ENCODE data around the gene RABL6. TPM values are rescaled to one million over a fixed set of nuclear protein-coding genes. Genes with fewer than 3 reads are reported as not detected.
"Not testable (repeated sequence)": the region's sequence is repeated elsewhere in the genome, so short reads cannot be mapped to it uniquely, and the experiment has no call there.

The RABL6 gene
- total RNA-seq, 2 donors from 2014 or later, result 159 to 206 TPM

DNA sequence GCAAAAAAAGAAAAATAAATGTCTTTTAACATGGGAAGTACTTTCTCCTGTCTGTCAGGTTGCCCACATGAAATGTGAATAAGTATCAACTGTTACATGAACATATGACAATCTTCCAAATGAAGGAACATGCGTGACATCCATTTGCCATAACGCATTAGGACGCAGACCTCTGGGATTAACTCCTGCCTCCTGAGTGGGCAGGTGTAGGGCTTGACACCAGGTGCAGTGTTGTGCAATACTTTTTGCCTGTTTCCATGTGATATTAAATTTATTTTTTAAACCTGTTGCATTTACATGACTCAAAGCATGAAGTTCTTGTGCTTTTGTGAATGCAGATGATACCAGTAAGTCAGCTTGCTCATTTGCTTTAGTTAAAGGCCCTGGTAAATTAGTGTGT is 25.3 kb upstream of the RABL6 start:
- Mint-ChIP-seq H3K9me3 (peaks cover 9% of the 10 kb centered on the region), H3K27ac (no peak overlapping the region), H3K4me3 (no peak overlapping the region), H3K4me1 (peaks cover 25% of the 10 kb centered on the region), H3K27me3 (ENCODE audit: insufficient read depth) (peaks cover 27% of the 10 kb centered on the region), H3K36me3 (ENCODE audit: low read depth) (no peaks in the 10 kb centered on the region)
- Histone ChIP-seq H3K36me3 (ENCODE audit: control insufficient read depth, insufficient read depth, low read length) (no peaks in the 10 kb centered on the region), H3K9ac (ENCODE audit: extremely low read depth, low read length, poor library complexity, severe bottlenecking) (no peak overlapping the region), H3K4me1 (ENCODE audit: control insufficient read depth, insufficient read depth, low read length) (peaks cover 8% of the 10 kb centered on the region), H3K27ac (ENCODE audit: low read depth, low read length) (no peak overlapping the region), H3K9me3 (ENCODE audit: control insufficient read depth, low read length) (no peaks in the 10 kb centered on the region), H3K4me3 (ENCODE audit: low read length) (no peak overlapping the region), H3K27me3 (ENCODE audit: control insufficient read depth, insufficient read depth, low read length, poor library complexity, severe bottlenecking) (peaks cover 9% of the 10 kb centered on the region)
- TF ChIP-seq, protein P1, sequence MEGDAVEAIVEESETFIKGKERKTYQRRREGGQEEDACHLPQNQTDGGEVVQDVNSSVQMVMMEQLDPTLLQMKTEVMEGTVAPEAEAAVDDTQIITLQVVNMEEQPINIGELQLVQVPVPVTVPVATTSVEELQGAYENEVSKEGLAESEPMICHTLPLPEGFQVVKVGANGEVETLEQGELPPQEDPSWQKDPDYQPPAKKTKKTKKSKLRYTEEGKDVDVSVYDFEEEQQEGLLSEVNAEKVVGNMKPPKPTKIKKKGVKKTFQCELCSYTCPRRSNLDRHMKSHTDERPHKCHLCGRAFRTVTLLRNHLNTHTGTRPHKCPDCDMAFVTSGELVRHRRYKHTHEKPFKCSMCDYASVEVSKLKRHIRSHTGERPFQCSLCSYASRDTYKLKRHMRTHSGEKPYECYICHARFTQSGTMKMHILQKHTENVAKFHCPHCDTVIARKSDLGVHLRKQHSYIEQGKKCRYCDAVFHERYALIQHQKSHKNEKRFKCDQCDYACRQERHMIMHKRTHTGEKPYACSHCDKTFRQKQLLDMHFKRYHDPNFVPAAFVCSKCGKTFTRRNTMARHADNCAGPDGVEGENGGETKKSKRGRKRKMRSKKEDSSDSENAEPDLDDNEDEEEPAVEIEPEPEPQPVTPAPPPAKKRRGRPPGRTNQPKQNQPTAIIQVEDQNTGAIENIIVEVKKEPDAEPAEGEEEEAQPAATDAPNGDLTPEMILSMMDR (conservative IDR thresholded peaks at IDR 0.05), result no peak
- WGBS, 2 experiments (ENCODE audit: insufficient coverage in 1 of 2, insufficient read length in 1 of 2), result 93 to 99% methylated on average over 3 of the region's 3 CpGs
- DNase-seq, result no peak

DNA sequence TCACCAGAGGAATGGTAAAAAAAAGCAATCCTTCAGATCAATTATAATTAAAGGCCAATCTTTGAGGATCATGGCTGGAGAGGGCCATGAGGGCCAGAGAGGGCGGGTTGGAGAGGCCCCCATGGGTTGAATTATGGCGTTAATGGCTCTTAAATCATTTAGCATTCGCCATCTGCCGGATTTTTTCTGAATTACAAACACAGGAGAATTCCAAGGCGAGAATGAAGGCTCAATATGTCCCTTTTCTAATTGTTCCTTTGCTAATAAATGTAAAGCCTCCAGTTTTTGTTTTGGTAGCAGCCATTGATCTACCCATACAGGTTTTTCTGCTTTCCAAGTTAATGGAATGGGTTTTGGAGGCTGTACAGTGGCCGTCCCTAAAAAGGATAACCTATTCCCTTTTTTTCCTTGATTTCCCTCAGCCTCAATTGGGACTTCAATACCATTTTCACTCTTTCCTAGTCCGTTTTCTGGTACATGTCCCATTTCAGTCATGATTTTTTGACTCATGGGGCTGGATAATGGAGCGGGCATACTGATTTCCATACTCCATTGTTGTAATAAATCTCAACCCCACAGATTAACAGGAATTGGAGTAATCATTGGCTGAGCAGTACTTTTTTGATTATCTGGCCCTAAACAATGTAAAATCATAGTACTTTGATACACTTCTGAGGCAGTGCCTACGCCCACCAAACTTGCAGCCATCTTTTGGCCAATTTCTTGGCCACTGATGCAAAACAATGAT is 23.3 kb upstream of the RABL6 start:
- H3K27ac ChIP-seq (ENCODE audit: low read depth, low read length), result no peak overlapping the region
- no peak for DNase-seq
- no peak overlapping the region for H3K4me3 ChIP-seq (ENCODE audit: low read length)
- peaks cover 11% of the 10 kb centered on the region for H3K4me1 ChIP-seq (ENCODE audit: control insufficient read depth, insufficient read depth, low read length)
- 66 to 78% methylated on average over 8 to 9 of the region's 9 CpGs for WGBS, 2 experiments (ENCODE audit: insufficient coverage in 1 of 2, insufficient read length in 1 of 2)
- Mint-ChIP-seq H3K36me3 (ENCODE audit: low read depth) (no peaks in the 10 kb centered on the region), H3K4me3 (no peak overlapping the region), H3K27ac (no peak overlapping the region), H3K9me3 (no peaks in the 10 kb centered on the region), H3K27me3 (ENCODE audit: insufficient read depth) (peaks cover 8% of the 10 kb centered on the region), H3K4me1 (peaks cover 42% of the 10 kb centered on the region)
- TF ChIP-seq, protein P1 (conservative IDR thresholded peaks at IDR 0.05), result peak; percentile 67
- no peaks in the 10 kb centered on the region for H3K36me3 ChIP-seq (ENCODE audit: control insufficient read depth, insufficient read depth, low read length)
- no peaks in the 10 kb centered on the region for H3K27me3 ChIP-seq (ENCODE audit: control insufficient read depth, insufficient read depth, low read length, poor library complexity, severe bottlenecking)
- no peak overlapping the region for H3K9ac ChIP-seq (ENCODE audit: extremely low read depth, low read length, poor library complexity, severe bottlenecking)
- H3K9me3 ChIP-seq (ENCODE audit: control insufficient read depth, low read length), result no peaks in the 10 kb centered on the region

DNA sequence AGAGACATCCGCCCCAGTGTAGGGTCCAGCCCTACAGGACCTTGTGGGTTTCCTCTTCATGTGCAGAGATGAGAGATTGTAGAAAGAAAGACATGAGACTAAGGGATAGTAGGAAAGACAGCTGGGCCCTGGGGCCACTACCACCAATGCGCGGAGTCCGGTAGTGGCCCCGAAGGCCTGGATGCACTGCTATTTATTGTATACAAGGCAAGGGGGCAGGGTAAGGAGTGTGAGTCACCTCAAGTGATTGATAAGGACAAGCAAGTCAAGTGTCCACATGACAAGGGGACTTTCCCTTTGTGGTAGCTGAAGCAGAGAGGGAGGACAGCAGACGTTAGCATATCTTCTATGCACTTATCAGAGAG is 22.8 kb upstream of the RABL6 start:
- Mint-ChIP-seq H3K27me3 (ENCODE audit: insufficient read depth) (peaks cover 4% of the 10 kb centered on the region), H3K4me3 (no peak overlapping the region), H3K4me1 (peaks cover 41% of the 10 kb centered on the region), H3K9me3 (no peaks in the 10 kb centered on the region), H3K36me3 (ENCODE audit: low read depth) (no peaks in the 10 kb centered on the region), H3K27ac (no peak overlapping the region)
- Histone ChIP-seq H3K9me3 (ENCODE audit: control insufficient read depth, low read length) (no peaks in the 10 kb centered on the region), H3K4me1 (ENCODE audit: control insufficient read depth, insufficient read depth, low read length) (peaks cover 10% of the 10 kb centered on the region), H3K4me3 (ENCODE audit: low read length) (no peak overlapping the region), H3K9ac (ENCODE audit: extremely low read depth, low read length, poor library complexity, severe bottlenecking) (no peak overlapping the region), H3K27me3 (ENCODE audit: control insufficient read depth, insufficient read depth, low read length, poor library complexity, severe bottlenecking) (no peaks in the 10 kb centered on the region), H3K27ac (ENCODE audit: low read depth, low read length) (no peak overlapping the region), H3K36me3 (ENCODE audit: control insufficient read depth, insufficient read depth, low read length) (no peaks in the 10 kb centered on the region)
- DNase-seq, result no peak
- WGBS, 2 experiments (ENCODE audit: insufficient coverage in 1 of 2, insufficient read length in 1 of 2), result 86 to 94% methylated on average over 2 to 6 of the region's 6 CpGs
- TF ChIP-seq, protein P1 (conservative IDR thresholded peaks at IDR 0.05), result no peak

DNA sequence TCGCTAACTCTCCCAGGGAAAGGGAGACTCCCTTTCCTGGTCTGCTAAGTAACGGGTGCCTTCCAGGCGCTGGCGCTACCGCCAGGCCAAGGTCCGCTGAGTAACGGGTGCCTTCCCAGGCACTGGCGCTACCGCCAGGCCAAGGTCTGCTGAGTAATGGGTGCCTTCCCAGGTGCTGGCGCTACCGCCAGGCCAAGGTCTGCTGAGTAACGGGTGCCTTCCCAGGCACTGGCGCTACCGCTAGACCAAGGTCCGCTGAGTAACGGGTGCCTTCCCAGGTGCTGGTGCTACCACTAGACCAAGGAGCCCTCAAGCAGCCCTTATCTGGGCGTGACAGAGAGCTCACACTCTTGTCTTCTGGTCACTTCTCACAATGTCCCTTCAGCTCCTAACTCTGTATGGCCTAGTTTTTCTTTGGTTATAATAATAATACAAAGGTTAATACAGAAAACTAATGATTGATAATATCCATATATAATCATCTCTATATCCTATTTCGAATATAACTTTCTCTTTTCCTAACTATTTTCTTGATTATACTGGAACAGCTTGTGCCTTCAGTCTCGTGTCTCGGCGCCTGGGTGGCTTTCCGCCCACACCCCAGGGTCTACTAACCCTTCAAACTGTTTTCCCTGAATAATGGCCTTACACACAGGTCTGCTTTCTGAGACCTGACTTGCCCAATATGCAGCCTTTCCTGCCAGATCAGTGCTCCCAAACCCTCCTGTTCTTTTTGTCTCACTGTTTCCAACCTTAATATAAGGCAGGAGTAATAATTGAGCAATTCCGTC is 22.0 kb upstream of the RABL6 start:
- H3K9me3 Mint-ChIP-seq; H3K27ac ChIP-seq (ENCODE audit: low read depth, low read length); H3K9me3 ChIP-seq (ENCODE audit: control insufficient read depth, low read length); H3K27me3 ChIP-seq (ENCODE audit: control insufficient read depth, insufficient read depth, low read length, poor library complexity, severe bottlenecking); H3K27me3 Mint-ChIP-seq (ENCODE audit: insufficient read depth); H3K36me3 Mint-ChIP-seq (ENCODE audit: low read depth); H3K4me3 ChIP-seq (ENCODE audit: low read length); H3K36me3 ChIP-seq (ENCODE audit: control insufficient read depth, insufficient read depth, low read length); H3K9ac ChIP-seq (ENCODE audit: extremely low read depth, low read length, poor library complexity, severe bottlenecking); DNase-seq; H3K4me3 Mint-ChIP-seq; H3K27ac Mint-ChIP-seq: not testable (repeated sequence)
- peaks cover 37% of the 10 kb centered on the region for H3K4me1 Mint-ChIP-seq
- H3K4me1 ChIP-seq (ENCODE audit: control insufficient read depth, insufficient read depth, low read length), result peaks cover 14% of the 10 kb centered on the region
- 92 to 97% methylated on average over 20 to 23 of the region's 23 CpGs for WGBS, 2 experiments (ENCODE audit: insufficient coverage in 1 of 2, insufficient read length in 1 of 2)

All from endodermal cell (in vitro differentiated cells).